ENCODE data around the gene SOBP. TPM values are rescaled to one million over a fixed set of nuclear protein-coding genes. Genes with fewer than 3 reads are reported as not detected.

Gene SOBP
- total RNA-seq, 4 donors from 2014 or later: 5.6 to 21.4 (median 18.1) TPM

- Histone ChIP-seq H3K36me3 (no peaks in the 10 kb centered on the region), H3K9me3 (no peaks in the 10 kb centered on the region), H3K27me3 (no peaks in the 10 kb centered on the region), H3K4me1 (peaks cover 38 to 55% of the 10 kb centered on the region in 2 donors), H3K27ac (no peak overlapping the region), H3K4me3 (replicated peaks in 1 of 3) (no peak overlapping the region)
- intact Hi-C loops (cut with DNase I): no loop called here
- DNase-seq: no peak
- 96% methylated on average over 4 of the region's 4 CpGs for WGBS, 2 donors
- no peak for TF ChIP-seq POLR2A (IDR thresholded peaks at IDR 0.05)
These were observed 138.1 kb downstream of the SOBP start for GRCh38 chr6:107627969-107628368.

- peaks cover 38 to 55% of the 10 kb centered on the region in 2 donors for H3K4me1 ChIP-seq
- H3K36me3 ChIP-seq: no peaks in the 10 kb centered on the region
- no peaks in the 10 kb centered on the region for H3K9me3 ChIP-seq
- DNase-seq: no peak
- no peak overlapping the region for H3K27ac ChIP-seq
- no peaks in the 10 kb centered on the region for H3K27me3 ChIP-seq
- WGBS, 2 donors: 83 to 90% methylated on average over 3 of the region's 3 CpGs
- no peak overlapping the region for H3K4me3 ChIP-seq (replicated peaks in 1 of 3)
- intact Hi-C loops (cut with DNase I): no loop called here
- no peak for TF ChIP-seq CTCF (IDR thresholded peaks at IDR 0.05)
- TF ChIP-seq POLR2A (IDR thresholded peaks at IDR 0.05): no peak
These were observed 139.0 kb downstream of the SOBP start for GRCh38 chr6:107628878-107629277.

GRCh38 chr6:107629548-107630129, 139.7 kb downstream of the SOBP start:
- Histone ChIP-seq H3K4me3 (replicated peaks in 1 of 3) (no peak overlapping the region), H3K27me3 (no peaks in the 10 kb centered on the region), H3K36me3 (no peaks in the 10 kb centered on the region), H3K9me3 (no peaks in the 10 kb centered on the region), H3K27ac (no peak overlapping the region), H3K4me1 (peaks cover 36 to 52% of the 10 kb centered on the region in 2 donors)
- DNase-seq: no peak
- intact Hi-C loops (cut with DNase I): no loop called here
- TF ChIP-seq CTCF (IDR thresholded peaks at IDR 0.05): no peak
- TF ChIP-seq POLR2A (IDR thresholded peaks at IDR 0.05): no peak
- 61 to 64% methylated on average over 6 of the region's 6 CpGs for WGBS, 2 donors

GRCh38 chr6:107630348-107630977, 140.5 kb downstream of the SOBP start:
- H3K4me3 ChIP-seq (replicated peaks in 1 of 3): no peak overlapping the region
- DNase-seq: no peak
- no peaks in the 10 kb centered on the region for H3K27me3 ChIP-seq
- H3K27ac ChIP-seq: no peak overlapping the region
- H3K4me1 ChIP-seq: peaks cover 35 to 47% of the 10 kb centered on the region in 2 donors
- intact Hi-C loops (cut with DNase I): no loop called here
- TF ChIP-seq POLR2A (IDR thresholded peaks at IDR 0.05) (no peak), CTCF (IDR thresholded peaks at IDR 0.05) (no peak)
- 94 to 96% methylated on average over 4 of the region's 4 CpGs for WGBS, 2 donors
- no peaks in the 10 kb centered on the region for H3K9me3 ChIP-seq
- H3K36me3 ChIP-seq: no peaks in the 10 kb centered on the region

GRCh38 chr6:107632381-107633136, 142.6 kb downstream of the SOBP start:
- 90 to 92% methylated on average over 2 of the region's 2 CpGs for WGBS, 2 donors
- TF ChIP-seq CTCF (IDR thresholded peaks at IDR 0.05) (no peak), POLR2A (IDR thresholded peaks at IDR 0.05) (no peak)
- no peaks in the 10 kb centered on the region for H3K36me3 ChIP-seq
- no peak overlapping the region for H3K27ac ChIP-seq
- intact Hi-C loops (cut with DNase I): no loop called here
- DNase-seq: no peak
- peaks cover 15 to 28% of the 10 kb centered on the region in 2 donors for H3K4me1 ChIP-seq
- no peaks in the 10 kb centered on the region for H3K27me3 ChIP-seq
- no peak overlapping the region for H3K4me3 ChIP-seq (replicated peaks in 1 of 3)
- no peaks in the 10 kb centered on the region for H3K9me3 ChIP-seq

Measured in thyroid gland (tissue), 4 donors.